WERI-Rb-1 (cell line): Measurements from ENCODE around the gene OR2AT4.
"Not testable (repeated sequence)": the region's sequence is repeated elsewhere in the genome, so short reads cannot be mapped to it uniquely, and the experiment has no call there.

Experiments used
- DNase-seq: peaks from one replicate; pipeline ENCODE4 v3.0.0-alpha.2; 2020
- H3K27ac ChIP-seq: fragments of 250-450 bp; sonication (Bioruptor Pico); 2 replicates; pipeline ENCODE4 v1.5.1; 2020; ENCODE audit warnings: mild to moderate bottlenecking, moderate library complexity
- H3K27me3 ChIP-seq: fragments of 250-450 bp; sonication (Bioruptor Pico); 2 replicates; pipeline ENCODE4 v1.5.1; 2021; ENCODE audit warnings: mild to moderate bottlenecking, low read depth, moderate library complexity; ENCODE audit not compliant: insufficient read depth, severe bottlenecking
- H3K36me3 ChIP-seq: fragments of 250-450 bp; sonication (Bioruptor Pico); 2 replicates; pipeline ENCODE4 v1.5.1; 2020; ENCODE audit warnings: mild to moderate bottlenecking, moderate library complexity
- H3K4me3 ChIP-seq: 2 replicates; pipeline ENCODE4 v1.5.1; 2011; ENCODE audit warnings: low read depth, mild to moderate bottlenecking, control low read depth, low read length
- H3K9me3 ChIP-seq: fragments of 250-450 bp; sonication (Bioruptor Pico); 2 replicates; pipeline ENCODE4 v1.5.1; 2021; ENCODE audit warnings: mild to moderate bottlenecking, moderate library complexity; ENCODE audit not compliant: severe bottlenecking
- CTCF ChIP-seq: IDR thresholded peaks from 2 replicates; pipeline ENCODE4 v1.5.1; 2011; ENCODE audit warnings: low read depth, mild to moderate bottlenecking, control low read depth, inconsistent platforms, low read length

Gene OR2AT4

DNA sequence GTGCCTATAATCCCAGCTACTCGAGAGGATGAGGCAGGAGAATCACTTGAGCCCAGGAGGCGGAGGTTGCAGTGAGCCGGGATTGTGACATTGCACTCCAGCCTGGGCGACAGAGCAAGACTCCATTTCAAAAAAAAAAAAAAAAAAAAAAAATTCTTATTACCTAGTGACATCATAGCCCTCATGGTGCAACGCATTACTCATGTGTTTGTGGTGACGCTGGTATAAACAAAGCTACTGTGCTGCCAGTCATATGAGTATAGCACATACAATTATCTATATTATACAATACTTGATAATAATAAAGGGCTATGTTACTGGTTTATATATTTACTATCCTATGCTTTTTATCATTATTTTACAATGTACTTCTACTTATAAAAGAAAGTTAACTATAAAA, 41.2 kb downstream of the OR2AT4 start:
- Histone ChIP-seq H3K36me3 (no peaks in the 10 kb centered on the region), H3K4me3 (no peak overlapping the region), H3K27ac (no peak overlapping the region), H3K27me3 (no peaks in the 10 kb centered on the region), H3K9me3 (no peaks in the 10 kb centered on the region)
- DNase-seq: no peak
- TF ChIP-seq CTCF: no peak

- Histone ChIP-seq H3K36me3 (no peaks in the 10 kb centered on the region), H3K27ac (no peak overlapping the region), H3K27me3 (no peaks in the 10 kb centered on the region), H3K9me3 (no peaks in the 10 kb centered on the region), H3K4me3 (no peak overlapping the region)
- no peak for TF ChIP-seq CTCF
- no peak for DNase-seq
These were observed 44.2 kb downstream of the OR2AT4 start for GRCh38 chr11:75052457-75052856.

DNA sequence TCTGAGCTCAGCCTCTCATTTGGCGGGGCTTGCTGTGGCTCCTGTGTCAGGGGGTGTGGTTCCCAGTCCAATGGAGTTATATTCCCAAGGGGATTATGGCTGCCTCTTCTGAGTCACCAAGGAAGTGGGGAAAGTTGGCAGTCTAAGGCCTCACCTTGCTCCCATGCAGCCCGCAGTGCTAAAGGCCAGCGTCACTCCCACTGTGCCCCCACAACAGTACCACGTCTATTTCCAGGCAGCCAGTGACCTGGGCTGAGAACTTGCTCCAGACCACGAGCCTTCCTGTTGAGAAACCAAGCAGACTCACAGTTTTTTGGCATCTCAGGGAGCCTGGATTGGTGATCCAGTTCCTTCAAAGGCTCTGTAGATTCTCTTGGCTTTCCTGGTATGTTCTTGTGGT, 45.6 kb downstream of the OR2AT4 start:
- no peak overlapping the region for H3K27ac ChIP-seq
- no peak for DNase-seq
- no peaks in the 10 kb centered on the region for H3K36me3 ChIP-seq
- H3K27me3 ChIP-seq: no peaks in the 10 kb centered on the region
- H3K4me3 ChIP-seq: no peak overlapping the region
- H3K9me3 ChIP-seq: no peaks in the 10 kb centered on the region
- TF ChIP-seq CTCF: no peak

GRCh38 chr11:75050516-75050915, 46.2 kb downstream of the OR2AT4 start:
- Histone ChIP-seq H3K4me3 (no peak overlapping the region), H3K27ac (no peak overlapping the region), H3K27me3 (no peaks in the 10 kb centered on the region), H3K36me3 (no peaks in the 10 kb centered on the region), H3K9me3 (no peaks in the 10 kb centered on the region)
- TF ChIP-seq CTCF: no peak
- DNase-seq: no peak

GRCh38 chr11:75049501-75050266, 47.0 kb downstream of the OR2AT4 start:
- not testable (repeated sequence) for H3K4me3 ChIP-seq, H3K27ac ChIP-seq, H3K9me3 ChIP-seq, H3K27me3 ChIP-seq, DNase-seq, H3K36me3 ChIP-seq

- no peaks in the 10 kb centered on the region for H3K27me3 ChIP-seq
- no peak for DNase-seq
- no peaks in the 10 kb centered on the region for H3K9me3 ChIP-seq
- no peak overlapping the region for H3K4me3 ChIP-seq
- H3K36me3 ChIP-seq: no peaks in the 10 kb centered on the region
- no peak overlapping the region for H3K27ac ChIP-seq
- TF ChIP-seq CTCF: no peak
These were observed 49.5 kb downstream of the OR2AT4 start for GRCh38 chr11:75047191-75047590.

- H3K9me3 ChIP-seq, H3K4me3 ChIP-seq, DNase-seq, H3K36me3 ChIP-seq, H3K27me3 ChIP-seq, H3K27ac ChIP-seq: not testable (repeated sequence)
These were observed 50.0 kb downstream of the OR2AT4 start for GRCh38 chr11:75046668-75047067.

DNA sequence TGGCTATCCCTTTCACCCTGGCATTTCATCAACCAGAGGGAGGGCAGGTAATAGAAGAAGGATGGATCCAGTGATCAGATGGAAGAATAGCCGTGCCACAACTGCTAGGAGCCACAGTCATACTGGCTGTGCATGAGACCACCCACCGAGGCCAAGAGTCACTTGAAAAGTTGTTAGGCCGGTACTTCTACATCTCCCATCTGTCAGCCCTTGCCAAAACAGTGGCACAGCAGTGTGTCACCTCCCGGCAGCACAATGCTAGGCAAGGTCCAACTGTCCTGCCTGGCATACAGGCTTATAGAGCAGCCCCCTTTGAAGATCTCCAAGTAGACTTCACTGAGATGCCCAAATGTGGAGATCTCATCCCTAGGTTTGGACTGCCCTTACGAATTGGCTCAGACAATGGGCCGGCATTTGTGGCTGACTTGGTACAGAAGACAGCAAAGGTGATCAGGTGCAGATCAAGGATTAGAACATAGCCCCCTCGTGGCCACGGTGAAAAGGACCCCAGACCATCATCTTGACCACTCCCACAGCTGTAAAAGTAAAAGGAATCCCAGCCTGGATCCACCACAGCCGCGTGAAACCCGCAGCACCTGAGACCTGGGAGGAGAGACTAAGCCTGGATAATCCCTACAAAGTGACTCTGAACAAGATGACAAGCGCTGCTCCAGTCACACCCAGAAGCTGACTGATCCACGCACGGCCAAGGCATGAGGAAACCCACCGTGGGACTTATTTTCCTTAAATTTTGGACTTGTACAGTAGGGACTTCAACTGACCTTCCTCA, 52.1 kb downstream of the OR2AT4 start:
- not testable (repeated sequence) for H3K36me3 ChIP-seq, H3K4me3 ChIP-seq, H3K9me3 ChIP-seq, H3K27me3 ChIP-seq, H3K27ac ChIP-seq
- peak; percentile 33 for DNase-seq

- not testable (repeated sequence) for H3K4me3 ChIP-seq, H3K27ac ChIP-seq, DNase-seq, H3K36me3 ChIP-seq, H3K27me3 ChIP-seq, H3K9me3 ChIP-seq
These were observed 54.9 kb downstream of the OR2AT4 start for GRCh38 chr11:75041821-75042220.
